H1 (cell line): ENCODE measurements around the gene ZNF277. TPM values are rescaled to one million over a fixed set of nuclear protein-coding genes. Genes with fewer than 3 reads are reported as not detected.

Experiments used
- NRF1 ChIP-seq: IDR thresholded peaks from 2 replicates; pipeline ENCODE4 v1.6.1; 2011; ENCODE audit warnings: mild to moderate bottlenecking, low read depth, low read length, improper control_type of control experiment
- RBBP5 ChIP-seq: IDR thresholded peaks from 2 replicates; pipeline ENCODE4 v1.7.1; 2012; ENCODE audit warnings: low read depth, mild to moderate bottlenecking, inconsistent platforms, low read length, moderate library complexity, borderline replicate concordance
- SIN3A ChIP-seq, 2 experiments: IDR thresholded peaks in 1 of 2; conservative IDR thresholded peaks in 1 of 2; 2 replicates each; pipeline ENCODE4 v1.6.1; 2011 to 2012; ENCODE audit warnings: low read length in 2 of 2, improper control_type of control experiment in 1 of 2, low read depth in 1 of 2, mild to moderate bottlenecking in 1 of 2
- polyA plus RNA-seq, 7 experiments: library from polyadenylated mRNA; depleted of rRNA in 3 of 7; stranded (reverse) in 5 of 7; unstranded in 2 of 7; fragments of >200 nt in 5 of 7; fragments of 200-250 nt in 2 of 7; gene quantifications; 1 replicate in 5 of 7; 2 replicates in 1 of 7; 4 replicates in 1 of 7; pipeline versions ENCODE4 v1.2.1 to v1.2.3, GENCODE V29; 2011 to 2013; ENCODE audit warnings: missing spikeins in 2 of 7, mixed read lengths in 2 of 7
- total RNA-seq: library from RNA; stranded (reverse); fragmentation: NEBNext Ultra II Directional; extraction: Animal tissue kit (Norgen Biotek cat#: 25700); gene quantifications from 2 replicates; pipeline ENCODE4 v1.2.1, GENCODE V29; 2021

The ZNF277 gene
- total and polyA plus RNA-seq, 2 of the 8 experiments (the other 6 are each of a cell fraction or from before 2014, with no cell fraction given), result 5.1 to 21.7 TPM

GRCh38 chr7:112381311-112382091 is 175.0 kb downstream of the ZNF277 start (continued):
- TF ChIP-seq RBBP5 (no peak), SIN3A (conservative IDR thresholded peaks at IDR 0.05 in 1 of 2, IDR thresholded peaks at IDR 0.05 in 1 of 2; ENCODE audit: low read depth in 1 of 2, low read length in 2 of 2) (no peak), NRF1 (no peak)
